HS-5 (cell line): ENCODE measurements around the gene ZNF202.
"Not testable (repeated sequence)": the region's sequence is repeated elsewhere in the genome, so short reads cannot be mapped to it uniquely, and the experiment has no call there.

Experiments
- DNase-seq: peaks from one replicate; pipeline ENCODE4 v3.0.0-alpha.2; 2012; ENCODE audit warnings: low read depth

The ZNF202 gene

DNA sequence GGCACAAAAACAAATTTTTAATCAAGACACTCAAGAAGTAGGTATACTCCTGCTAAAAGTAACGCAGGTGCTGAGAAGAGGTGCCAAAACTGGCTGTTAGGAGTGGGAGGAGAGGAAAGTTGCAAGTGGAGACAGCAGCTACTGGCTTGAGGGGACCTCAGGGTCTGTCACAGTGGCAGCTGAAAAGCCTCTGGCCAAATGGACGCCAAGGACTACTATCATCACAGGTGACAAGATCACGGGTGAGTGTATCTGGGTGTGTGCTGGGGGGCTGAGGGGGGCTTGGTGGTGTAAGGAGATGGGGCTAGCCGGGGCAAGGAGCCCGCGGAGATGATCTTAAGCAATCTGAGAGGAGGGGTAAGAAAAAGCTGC, 687 bp downstream of the ZNF202 start:
- DNase-seq, result no peak

DNA sequence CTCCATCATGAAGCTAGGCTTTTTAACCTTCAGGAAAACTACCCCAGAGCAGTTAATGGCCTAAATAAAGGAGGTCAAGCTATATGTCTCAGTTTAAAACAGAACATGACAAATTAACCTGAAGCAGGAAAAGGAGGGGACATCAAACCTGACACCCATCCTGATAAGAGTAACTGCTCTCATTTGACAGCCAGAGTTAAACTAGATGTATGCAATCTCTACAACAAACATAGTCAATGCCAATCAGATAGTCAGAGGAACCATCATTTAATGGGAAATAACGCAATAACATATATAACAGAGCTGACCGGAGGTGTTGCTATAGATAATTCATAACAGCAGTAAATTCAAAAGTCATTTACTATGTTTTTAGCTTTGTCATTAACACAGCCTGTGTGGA, 3.1 kb downstream of the ZNF202 start:
- DNase-seq, result no peak

DNA sequence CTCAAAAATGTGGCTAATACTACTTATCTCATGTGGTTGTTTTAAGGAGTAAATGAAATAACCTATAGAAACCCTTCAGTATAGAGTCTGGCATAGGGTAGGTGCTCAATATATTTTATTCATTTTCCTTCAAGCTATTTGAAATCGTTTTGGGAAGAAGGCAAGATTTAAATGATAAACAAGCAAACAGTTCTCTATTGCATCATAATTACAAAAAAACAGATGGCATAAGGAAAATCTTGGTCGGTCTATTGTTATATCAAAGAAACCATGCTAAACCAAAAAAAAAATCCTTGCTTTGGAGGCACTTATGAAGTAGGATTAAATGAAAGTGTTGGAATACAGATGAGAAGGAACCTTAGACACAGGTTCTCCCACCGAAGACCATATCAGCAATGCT, 4.7 kb downstream of the ZNF202 start:
- no peak for DNase-seq

DNA sequence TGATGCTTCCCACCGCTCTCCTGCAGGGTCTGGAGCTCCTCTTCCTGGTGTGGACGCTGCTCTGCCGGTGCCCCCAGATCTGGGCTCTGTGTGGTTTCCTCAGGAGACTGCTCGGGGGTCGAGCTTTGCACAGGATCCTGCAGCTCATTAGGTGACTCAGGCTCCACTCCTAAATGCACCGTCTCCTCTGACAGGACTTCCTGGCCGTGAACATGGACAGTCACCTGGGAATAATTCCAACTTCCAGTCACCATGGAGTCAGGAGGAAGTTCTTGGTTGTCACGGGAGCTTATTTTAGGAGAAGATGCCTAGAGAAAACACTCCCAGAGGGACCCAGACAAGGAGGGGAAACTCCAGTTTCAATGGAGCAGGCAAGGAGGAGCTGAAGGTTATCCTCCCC, 11.9 kb downstream of the ZNF202 start:
- no peak for DNase-seq

DNA sequence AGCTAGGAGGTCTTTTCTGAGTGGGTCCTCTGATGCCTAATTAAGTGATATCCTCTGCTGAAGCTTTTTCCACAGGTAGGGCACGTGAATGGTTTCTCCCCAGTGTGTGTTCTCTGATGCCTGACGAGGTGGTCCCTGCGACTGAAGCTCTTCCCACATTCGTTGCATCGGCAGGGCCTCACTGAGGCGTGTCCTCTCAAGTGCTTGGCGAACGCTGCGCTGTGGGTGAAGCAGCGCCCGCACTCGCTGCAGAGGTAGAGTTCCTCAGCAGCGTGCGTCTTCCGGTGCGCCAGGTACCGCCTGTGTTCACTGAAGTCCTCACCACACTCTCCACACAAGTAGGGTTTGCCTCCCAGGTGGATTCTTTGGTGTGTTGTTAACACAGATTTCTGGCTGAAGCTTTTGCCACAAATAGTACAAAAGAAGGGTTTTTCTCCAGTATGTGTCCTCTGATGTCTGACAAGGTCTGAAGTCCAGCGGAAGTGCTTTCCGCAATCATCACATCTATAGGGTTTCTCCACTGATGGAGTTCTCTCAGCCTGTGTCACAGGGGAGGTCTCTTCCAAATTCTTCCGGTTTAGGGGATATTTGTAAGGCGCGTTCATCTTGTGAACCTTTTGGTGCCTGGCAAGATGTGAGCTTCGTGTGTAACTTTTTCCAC, 15.3 kb downstream of the ZNF202 start:
- DNase-seq, result no peak

DNA sequence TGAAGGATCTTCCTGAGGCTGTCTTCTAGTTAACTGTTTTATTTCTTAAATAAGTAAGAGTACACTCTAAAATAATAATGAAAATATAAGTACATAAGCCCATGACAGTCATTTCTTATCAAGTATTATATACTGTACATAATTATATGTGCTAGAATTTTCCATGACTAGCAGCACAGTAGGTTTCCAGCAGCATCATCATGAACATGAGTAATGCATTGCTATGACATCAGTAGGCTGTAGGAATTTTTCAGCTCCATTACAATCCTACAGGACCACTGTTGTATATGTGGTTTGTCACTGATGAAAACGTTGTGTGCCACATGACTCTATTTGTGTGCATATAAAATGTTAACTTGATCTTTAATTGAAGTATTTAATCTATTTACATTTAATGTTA, 22.0 kb downstream of the ZNF202 start:
- peak; percentile 14 for DNase-seq

DNA sequence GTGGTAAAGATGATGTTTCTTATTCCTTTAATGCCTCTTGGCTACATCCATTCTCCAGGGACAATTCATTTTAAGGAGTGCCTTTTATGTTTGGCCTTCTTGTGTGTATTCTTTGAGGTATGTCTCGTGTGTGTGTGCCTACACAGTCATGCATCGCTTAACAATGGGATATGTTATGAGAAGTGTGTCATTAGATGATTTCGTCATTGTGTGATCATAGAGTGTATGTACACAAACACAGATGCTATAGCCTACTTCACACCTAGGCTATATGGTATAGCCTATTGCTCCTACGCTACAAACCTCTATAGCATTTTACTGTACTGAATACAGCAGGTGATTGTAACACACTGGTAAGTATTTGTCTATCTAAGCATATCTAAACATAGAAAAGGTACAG, 23.0 kb downstream of the ZNF202 start:
- no peak for DNase-seq

DNA sequence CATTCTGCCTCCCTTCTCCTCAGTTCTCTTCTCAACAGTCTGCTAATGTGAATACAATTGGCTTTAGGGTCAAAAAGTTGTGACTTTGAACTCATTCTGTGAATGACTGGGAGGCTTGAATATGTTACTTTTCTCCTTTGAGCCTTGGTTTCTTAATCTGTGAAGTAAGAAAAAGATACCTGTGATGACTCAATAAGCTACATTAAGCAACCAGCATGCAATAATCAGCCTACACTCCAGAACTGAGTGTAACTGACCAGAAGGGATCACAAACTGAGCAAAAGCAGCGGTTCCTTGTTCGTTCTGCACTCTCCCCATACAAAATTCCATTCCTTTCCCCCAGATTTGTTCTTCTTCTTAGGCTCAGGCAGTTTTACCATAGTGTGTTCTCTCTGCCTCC, 23.4 kb downstream of the ZNF202 start:
- no peak for DNase-seq

DNA sequence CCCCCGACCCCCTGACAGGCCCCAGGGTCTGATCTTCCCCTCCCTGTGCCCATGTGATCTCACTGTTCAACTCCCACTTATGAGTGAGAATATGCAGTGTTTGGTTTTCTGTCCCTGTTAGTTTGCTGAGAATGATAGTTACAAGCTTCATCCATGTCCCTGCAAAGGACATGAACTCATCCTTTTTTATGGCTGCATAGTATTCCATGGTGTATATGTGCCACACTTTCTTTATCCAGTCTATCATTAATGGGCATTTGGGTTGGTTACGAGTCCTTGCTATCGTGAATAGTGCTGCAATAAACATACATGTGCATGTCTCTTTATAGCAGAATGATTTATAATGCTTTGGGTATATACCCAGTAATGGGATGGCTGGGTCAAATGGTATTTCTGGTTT, 28.8 kb downstream of the ZNF202 start:
- not testable (repeated sequence) for DNase-seq

DNA sequence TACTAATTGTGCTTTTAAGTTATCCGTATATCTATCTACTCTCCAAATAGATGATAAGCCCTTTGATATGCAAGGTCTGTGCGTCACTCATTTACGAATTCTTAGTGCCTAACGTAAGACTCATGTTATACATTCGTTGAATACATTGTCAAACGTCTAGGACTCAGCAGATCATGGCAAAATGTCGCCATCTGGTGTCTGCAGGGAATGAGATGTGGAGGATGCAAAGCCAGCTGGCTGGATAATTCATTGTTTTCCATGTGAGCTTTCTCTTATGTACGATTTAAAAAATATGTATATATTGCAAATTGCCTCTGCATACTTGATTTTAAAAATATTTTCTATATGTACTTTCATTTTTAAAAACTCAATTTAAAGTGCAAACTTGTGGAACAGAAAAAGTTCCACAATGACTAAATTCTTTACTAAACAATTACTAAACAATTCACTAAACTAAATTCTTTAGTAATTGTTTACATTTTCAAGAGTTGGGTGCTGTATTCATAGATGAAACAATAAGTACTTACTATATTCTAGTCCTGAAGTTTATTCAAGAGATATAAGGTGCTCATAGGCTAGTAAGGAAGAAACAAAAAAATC, 33.8 kb downstream of the ZNF202 start:
- no peak for DNase-seq

DNA sequence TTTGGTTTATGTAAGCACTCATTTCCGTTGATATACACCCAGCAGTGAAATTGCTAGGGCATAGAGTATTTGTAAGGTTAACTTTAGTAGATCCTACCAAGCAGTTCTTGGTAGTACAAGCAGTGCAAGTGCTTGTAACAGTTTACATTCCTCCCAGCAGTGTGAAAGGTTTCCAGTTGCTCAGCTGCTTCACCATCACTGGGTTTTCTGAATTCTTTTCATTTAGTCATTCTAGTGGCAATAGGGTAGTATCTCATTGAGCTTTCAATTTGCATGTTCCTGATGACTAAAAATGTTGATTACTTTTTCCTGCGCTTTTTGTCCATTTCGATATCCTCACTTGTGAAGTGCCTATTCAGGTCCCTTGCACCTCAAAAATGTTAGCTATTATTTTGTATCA, 34.3 kb downstream of the ZNF202 start:
- DNase-seq, result no peak

DNA sequence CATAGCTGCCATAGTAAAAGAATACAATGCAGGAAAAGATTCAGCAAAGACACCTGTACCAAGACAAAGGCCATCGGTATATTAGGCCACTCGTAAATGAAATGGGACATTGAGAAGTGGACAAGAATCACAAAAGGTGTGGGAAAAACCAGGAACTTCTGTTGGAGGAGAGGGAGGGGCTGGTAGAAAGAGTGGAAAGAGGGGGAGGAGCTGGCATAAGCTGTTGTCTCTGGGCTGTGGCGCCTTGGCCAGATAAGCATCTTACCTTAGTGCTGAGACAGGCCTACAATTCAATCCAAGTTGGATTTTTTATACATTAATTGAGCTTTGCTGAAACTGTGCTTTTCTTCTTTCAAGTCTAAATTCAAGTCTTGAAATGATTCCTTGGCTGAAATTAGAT, 37.1 kb downstream of the ZNF202 start:
- DNase-seq, result no peak

DNA sequence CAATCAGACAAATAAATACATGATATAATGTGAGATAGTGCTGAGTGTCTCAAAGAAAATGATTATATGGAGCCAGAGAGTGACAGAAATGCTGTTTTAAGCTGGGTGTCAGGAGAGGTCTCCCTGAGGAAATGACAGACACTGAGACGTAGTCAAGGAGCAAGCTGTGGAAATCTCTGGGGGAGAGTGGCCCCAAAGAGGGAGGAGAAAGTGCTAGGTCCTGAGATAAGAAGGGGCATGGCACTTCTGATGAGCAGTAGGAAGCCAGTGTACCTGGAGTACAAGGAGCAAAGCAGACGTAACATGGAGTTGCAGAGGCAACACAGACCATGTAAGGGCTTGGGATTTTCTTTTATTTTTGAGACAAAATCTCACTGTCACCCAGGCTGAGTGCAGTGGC, 38.8 kb downstream of the ZNF202 start:
- no peak for DNase-seq

DNA sequence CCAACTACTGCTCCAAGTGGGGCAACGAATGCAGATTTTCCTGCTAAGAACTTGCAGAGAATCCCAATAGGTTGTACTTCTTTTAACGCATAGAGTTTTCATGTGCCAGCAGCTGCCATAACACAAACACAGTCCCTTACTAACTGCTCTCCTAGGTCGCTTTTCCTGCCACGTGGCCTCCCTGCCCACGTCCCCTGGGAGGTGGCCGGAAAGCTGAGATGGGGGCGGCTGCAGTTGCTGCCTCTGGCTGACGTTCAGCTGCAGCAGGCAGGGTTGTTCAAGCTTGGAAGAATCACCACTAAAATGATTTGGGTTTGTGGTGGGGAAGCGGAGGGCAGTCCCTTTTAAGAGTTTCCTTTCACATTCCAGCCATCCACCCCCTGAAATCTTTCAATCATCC, 39.3 kb downstream of the ZNF202 start:
- DNase-seq, result no peak

DNA sequence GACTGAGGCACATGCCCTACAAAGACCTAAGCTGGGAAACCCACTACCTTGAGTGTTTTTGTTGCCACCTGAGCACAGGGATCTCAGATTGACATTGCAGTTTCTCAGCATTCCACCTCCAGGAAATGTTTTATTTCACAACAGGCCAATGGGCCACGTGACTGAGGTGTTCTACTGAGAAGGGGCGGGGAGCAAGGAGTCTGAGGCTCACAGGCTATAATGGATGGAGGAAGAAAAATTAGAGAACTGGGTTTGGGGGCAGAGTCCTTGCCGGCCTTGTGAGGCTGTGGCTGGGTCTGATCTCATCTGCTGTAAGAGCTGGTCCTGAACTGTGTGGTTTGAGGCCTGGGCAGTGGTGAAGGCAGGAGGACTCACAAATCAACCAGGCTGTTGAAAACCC, 40.7 kb downstream of the ZNF202 start:
- DNase-seq, result no peak

DNA sequence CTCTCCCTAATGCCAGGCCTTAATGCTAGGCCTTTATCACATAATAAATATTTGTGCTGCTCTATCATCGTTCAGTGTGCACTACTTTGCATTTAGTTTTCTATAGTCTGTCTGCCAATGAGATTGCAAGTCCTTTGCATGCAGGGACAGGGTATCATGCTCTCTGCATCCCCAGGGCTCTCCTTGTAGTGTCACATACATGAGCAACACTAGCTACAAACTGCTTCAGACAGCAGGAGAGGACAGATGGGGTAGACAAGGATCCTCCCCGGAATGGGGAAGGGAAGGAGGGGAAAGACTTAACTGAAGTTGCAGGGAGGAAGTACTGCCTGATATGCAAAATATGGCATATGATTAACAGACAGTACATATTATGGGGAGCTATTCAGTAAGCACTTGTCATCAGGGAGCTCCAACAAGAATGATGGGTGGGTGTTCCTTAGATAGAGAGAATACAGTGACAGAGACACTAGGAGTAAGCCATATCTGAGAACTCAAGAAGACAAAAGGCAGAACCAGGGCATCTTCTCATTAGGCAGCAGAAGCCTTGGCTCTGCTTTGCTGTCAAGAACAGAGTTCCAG, 42.8 kb downstream of the ZNF202 start:
- no peak for DNase-seq

DNA sequence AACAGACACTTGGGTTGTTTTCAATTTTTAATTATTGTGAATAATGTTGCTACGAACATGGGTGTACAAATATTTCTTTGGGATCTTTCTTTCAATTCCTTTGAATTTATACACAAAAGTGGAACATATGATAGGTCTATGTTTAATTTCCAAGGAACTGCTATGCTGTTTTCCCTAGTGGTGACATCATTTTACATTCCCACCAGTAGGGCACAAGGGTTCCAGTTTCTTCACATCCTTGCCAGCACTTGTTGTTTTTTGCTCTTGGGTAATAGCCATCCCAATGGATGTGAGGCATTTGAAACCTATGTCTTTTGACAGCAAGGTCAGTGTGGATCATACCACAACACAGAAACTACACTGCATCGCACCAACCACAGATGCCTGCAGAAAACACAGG, 45.3 kb downstream of the ZNF202 start:
- DNase-seq, result no peak

DNA sequence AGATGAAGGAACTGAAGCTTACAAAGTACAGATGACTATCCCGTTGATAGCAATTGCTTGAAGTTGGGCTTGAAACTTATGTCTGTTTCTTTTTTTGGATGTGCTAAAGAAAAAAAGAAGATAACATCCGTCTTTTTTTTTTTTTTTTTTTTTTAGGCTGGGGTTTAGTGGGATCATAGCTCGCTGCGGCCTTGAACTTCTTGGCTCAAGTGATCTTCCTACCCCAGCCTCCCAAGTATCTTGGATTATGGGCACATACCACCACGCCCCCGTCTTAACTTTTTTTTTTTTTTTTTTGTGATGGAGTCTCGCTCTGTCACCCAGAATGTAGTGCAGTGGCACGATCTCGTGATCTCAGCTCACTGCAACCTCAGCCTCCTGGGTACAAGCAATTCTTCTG, 46.2 kb downstream of the ZNF202 start:
- DNase-seq, result no peak

DNA sequence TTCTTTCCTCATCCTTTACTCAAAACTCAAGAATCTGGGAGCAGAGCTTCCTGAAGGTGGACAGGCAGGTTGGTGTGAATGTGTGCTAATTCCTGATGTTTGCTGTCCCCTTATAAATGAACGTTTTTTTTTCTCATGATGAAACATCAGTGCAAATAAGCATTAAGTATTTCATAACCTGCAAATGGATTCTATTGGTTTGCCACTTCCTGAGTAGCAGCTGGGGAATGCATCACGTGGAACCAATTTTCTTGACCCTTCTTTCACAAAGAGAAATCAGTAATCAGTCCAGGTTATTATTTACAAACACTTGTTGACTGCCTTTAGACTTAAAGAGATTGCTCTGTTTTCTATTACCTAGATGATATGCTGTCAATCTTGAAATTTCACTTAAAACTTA, 46.9 kb downstream of the ZNF202 start:
- no peak for DNase-seq

DNA sequence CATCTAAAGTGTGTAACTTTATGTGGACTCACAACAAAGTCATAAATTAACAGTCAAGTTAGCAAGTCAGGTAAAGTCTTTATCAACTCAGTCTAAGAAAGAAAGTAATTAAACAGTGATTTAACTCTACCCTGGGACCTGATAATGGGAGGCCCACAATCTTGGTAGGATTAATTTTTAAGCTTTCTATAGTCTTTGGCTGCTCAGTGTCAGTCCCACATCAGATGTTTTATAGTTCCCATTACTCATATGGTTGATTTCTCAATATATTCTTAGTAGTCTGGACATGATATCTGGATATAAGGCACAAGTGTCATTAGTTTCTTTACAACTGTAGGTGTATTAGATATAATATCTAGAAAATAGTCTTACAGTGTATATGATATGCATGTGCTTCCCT, 48.5 kb downstream of the ZNF202 start:
- no peak for DNase-seq

DNA sequence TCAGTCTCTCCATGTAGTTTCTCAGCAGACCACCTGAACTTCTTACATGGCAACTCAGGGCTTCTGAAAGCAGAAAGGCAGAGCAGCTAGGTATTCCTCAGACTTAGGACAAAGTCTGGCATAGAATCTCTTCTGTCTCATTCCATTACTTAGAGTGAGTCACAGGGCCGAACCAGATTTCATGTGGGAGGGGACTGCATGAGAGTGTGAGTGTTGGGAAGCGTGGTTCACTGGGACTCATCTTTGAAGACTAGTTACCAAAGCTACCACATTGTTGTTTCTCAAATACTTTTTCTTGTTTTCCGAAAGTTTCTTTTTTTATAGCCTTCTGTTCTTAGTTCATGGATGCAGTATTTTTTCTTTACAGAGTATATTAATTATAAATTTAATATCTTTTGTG, 51.0 kb downstream of the ZNF202 start:
- DNase-seq, result peak; percentile 46

DNA sequence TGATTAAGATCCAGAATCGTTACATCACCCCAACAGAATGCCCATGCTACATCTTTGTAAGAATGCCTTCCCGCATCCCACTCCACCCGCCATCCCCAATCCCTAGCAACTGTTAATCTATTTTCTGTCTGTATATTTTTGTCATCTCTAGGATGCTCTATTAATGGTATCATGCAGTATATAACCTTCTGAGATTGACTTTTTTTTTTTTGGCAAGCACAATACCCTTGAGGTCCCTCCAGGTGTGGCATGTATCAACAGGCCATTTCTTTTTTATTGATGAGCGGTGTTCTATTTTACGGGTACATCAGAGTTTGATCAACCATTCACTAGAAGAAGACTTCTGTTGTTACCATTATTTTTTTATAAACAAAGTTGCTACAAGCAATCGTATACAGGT, 56.9 kb downstream of the ZNF202 start:
- no peak for DNase-seq

DNA sequence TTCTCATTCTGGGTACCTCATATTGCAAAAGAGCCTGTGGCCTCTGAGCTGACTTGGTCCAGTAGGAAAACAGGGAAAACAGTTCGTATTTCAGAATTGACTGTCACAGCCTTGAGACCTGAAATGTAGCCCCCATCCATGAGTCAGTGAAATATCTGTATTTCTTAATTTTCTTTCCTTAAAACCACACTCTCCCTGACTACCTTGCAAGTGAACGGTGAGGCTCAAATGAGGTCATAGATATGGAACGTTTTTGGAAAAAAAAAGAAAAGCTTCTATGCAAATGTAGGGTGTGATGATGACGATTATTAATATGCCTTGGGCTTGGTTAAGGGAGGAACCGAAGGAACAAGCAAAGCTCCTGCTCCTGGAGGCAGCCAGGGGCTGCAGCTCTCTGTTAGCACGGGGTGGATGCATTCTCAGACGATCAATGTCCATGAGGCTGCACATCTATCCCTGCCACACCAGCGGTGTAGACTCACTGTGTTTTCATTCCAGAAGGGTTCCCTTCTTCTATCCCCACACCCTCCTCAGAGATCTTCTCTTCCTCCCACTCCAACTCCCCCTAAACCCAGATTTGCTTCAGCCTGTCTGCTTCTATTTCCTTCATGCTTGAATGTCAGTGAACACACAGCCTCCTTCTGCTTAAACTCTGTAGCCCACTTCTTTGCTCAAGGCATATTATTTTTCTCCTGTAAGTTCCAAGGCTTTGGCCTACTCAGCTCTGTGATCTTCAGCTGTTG, 57.9 kb downstream of the ZNF202 start:
- no peak for DNase-seq
